Gastroesophageal sphincter (tissue), 4 donors: ENCODE results near the gene GSDME. TPM values are rescaled to one million over a fixed set of nuclear protein-coding genes. Genes with fewer than 3 reads are reported as not detected.

Experiments
- ATAC-seq: fragments of 150-250 bp; one replicate; pipeline ENCODE4 v1.9.1; 2016; ENCODE audit warnings: mild to moderate bottlenecking, moderate library complexity
- H3K27ac ChIP-seq, 4 donors: fragments of 200-600 bp; sonication (generic) in 3 of 4; 1 replicate in 3 of 4; 2 replicates in 1 of 4; pipeline ENCODE4 v1.5.1; 2016 to 2019
- H3K27me3 ChIP-seq: fragments of 200-600 bp; sonication (generic); one replicate; pipeline ENCODE4 v1.5.1; 2019
- H3K36me3 ChIP-seq, 2 donors: fragments of 200-600 bp; sonication (generic); one replicate each; pipeline ENCODE4 v1.5.1; 2019; ENCODE audit warnings: control low read depth in 1 of 2
- H3K4me1 ChIP-seq, 3 donors: fragments of 200-600 bp; sonication (generic); 1 replicate in 2 of 3; 2 replicates in 1 of 3; pipeline ENCODE4 v1.5.1; 2016 to 2019; ENCODE audit warnings: control low read depth in 2 of 3
- H3K4me3 ChIP-seq, 2 donors: fragments of 200-600 bp; sonication (generic); one replicate each; pipeline ENCODE4 v1.5.1; 2019; ENCODE audit warnings: mild to moderate bottlenecking in 1 of 2, moderate library complexity in 1 of 2
- H3K9me3 ChIP-seq, 3 donors: fragments of 200-600 bp; sonication (generic); one replicate each; pipeline ENCODE4 v1.5.1; 2017 to 2019; ENCODE audit warnings: control low read depth in 2 of 3
- EP300 ChIP-seq: sonication (generic); formaldehyde crosslinking; IDR thresholded peaks from one replicate; pipeline ENCODE4 v1.6.1; 2017; ENCODE audit warnings: antibody characterized with exemption, mild to moderate bottlenecking
- POLR2A ChIP-seq, 2 donors: fragments of 450-650 bp; IDR thresholded peaks; one replicate each; pipeline ENCODE4 v1.6.1; 2017; ENCODE audit warnings: antibody characterized with exemption in 2 of 2, mild to moderate bottlenecking in 2 of 2, moderate library complexity in 1 of 2
- POLR2AphosphoS5 ChIP-seq: sonication (generic); formaldehyde crosslinking; IDR thresholded peaks from one replicate; pipeline ENCODE4 v1.6.1; 2017; ENCODE audit warnings: antibody characterized with exemption
- WGBS, 2 donors: methylation state at CpG; one replicate each; pipeline ENCODE4 v1.1.5; 2018; ENCODE audit warnings: low coverage in 1 of 2; 5-methylcytosine and 5-hydroxymethylcytosine counted together
- total RNA-seq, 4 donors: library from RNA; depleted of rRNA; stranded (reverse); fragments of >200 nt; gene quantifications; one replicate each; pipeline ENCODE4 v1.1.0, GENCODE V29; 2016
- TF ChIP-seq, protein P1 (sequence below), 4 experiments: fragments of 200-600 bp in 2 of 4; fragments of 450-650 bp in 2 of 4; sonication (generic) in 1 of 4; IDR thresholded peaks; one replicate each; pipeline ENCODE4 v1.5.1; 2017 to 2019; ENCODE audit warnings: antibody characterized with exemption in 4 of 4, mild to moderate bottlenecking in 2 of 4, moderate library complexity in 2 of 4

GSDME gene
- total RNA-seq, 4 donors from 2014 or later: 6.4 to 9.8 (median 8.4) TPM

DNA sequence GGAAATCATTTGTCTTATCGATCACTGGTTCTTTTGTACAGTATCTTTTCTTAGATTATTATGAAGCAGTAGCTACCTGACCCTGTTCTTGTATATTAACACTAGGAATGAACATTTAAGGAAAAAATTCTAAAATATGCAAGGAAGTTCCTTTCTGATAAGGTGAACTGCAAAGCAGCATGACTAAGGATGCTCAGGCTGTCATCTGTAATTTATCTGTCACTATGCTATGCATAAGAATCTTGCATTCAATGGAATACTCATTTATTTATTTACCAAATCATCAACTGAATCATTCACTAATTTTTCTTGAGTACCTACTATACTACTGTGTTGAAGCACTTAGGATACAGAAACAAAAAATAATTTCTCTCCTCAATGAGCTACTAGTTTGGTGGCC is 5.8 kb downstream of the GSDME start:
- WGBS, 2 donors: 64 to 83% methylated on average over 1 of the region's 1 CpG
- no peaks in the 10 kb centered on the region for H3K9me3 ChIP-seq
- peaks cover 0 to 6% (median 0%) of the 10 kb centered on the region in 3 donors for H3K4me1 ChIP-seq
- no peaks in the 10 kb centered on the region for H3K27me3 ChIP-seq
- TF ChIP-seq EP300 (no peak), POLR2AphosphoS5 (no peak), POLR2A (IDR thresholded peaks at IDR 0.05) (no peak)
- TF ChIP-seq, protein P1, sequence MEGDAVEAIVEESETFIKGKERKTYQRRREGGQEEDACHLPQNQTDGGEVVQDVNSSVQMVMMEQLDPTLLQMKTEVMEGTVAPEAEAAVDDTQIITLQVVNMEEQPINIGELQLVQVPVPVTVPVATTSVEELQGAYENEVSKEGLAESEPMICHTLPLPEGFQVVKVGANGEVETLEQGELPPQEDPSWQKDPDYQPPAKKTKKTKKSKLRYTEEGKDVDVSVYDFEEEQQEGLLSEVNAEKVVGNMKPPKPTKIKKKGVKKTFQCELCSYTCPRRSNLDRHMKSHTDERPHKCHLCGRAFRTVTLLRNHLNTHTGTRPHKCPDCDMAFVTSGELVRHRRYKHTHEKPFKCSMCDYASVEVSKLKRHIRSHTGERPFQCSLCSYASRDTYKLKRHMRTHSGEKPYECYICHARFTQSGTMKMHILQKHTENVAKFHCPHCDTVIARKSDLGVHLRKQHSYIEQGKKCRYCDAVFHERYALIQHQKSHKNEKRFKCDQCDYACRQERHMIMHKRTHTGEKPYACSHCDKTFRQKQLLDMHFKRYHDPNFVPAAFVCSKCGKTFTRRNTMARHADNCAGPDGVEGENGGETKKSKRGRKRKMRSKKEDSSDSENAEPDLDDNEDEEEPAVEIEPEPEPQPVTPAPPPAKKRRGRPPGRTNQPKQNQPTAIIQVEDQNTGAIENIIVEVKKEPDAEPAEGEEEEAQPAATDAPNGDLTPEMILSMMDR (IDR thresholded peaks at IDR 0.05): no peak
- H3K36me3 ChIP-seq: no peaks in the 10 kb centered on the region
- ATAC-seq: no peak
- no peak overlapping the region for H3K4me3 ChIP-seq
- H3K27ac ChIP-seq: no peak overlapping the region

DNA sequence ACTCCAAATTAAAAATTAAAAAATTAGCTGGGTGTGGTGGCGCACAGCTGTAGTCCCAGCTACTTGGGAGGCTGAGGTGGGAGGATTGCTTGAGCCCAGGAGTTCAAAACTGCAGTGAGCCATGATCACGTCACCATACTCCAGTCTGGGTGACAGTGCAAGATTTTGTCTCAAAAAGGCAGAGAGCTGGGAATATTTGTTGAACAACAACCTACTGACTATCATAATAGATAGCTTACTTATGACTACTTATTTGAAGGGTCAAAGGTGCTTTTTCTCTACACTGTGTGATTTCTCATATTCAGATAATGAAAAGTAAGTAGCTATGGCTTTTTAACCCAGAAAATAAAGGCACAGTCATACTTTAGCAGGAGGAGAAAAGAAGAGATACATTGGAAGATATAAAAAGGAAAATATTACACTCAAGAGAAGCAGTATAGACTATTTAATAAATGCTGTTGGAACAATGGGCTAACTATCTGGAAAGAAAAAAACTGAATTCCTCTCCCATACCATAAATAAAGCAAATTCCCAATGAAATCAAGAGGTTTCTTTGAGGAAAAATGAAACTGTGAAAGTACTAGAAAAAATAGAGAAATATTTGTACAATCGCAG is 6.7 kb downstream of the GSDME start:
- no peaks in the 10 kb centered on the region for H3K9me3 ChIP-seq
- no peaks in the 10 kb centered on the region for H3K27me3 ChIP-seq
- TF ChIP-seq, protein P1 (IDR thresholded peaks at IDR 0.05): no peak
- TF ChIP-seq POLR2A (IDR thresholded peaks at IDR 0.05) (no peak), EP300 (no peak), POLR2AphosphoS5 (no peak)
- H3K27ac ChIP-seq: no peak overlapping the region
- whole genome bisulfite sequencing, 2 donors: 94 to 97% methylated on average over 3 of the region's 3 CpGs
- H3K36me3 ChIP-seq: no peaks in the 10 kb centered on the region
- H3K4me3 ChIP-seq: no peak overlapping the region
- H3K4me1 ChIP-seq: no peaks in the 10 kb centered on the region
- ATAC-seq: no peak

DNA sequence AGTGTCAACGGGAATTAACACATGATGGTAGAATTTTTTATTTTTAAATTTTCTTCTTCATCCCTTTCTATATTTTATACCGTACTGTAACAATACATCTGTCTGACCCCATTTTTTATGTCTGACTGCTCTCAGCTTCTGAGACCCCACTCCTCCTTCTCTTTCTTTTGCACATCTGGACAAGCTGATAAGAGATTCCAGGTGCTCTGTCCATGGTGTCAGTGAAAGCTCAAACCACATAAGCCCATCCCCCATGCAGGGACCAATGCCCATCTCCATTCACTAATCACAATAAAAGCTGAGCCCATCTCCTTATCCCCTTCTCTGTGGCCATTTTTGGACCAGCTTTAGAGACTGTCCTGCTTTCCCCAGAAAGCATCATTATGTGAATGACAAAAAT is 8.7 kb downstream of the GSDME start:
- Histone ChIP-seq H3K4me3 (no peak overlapping the region), H3K36me3 (peaks cover 0 to 3% of the 10 kb centered on the region in 2 donors), H3K27ac (no peak overlapping the region), H3K9me3 (no peaks in the 10 kb centered on the region), H3K4me1 (no peaks in the 10 kb centered on the region), H3K27me3 (no peaks in the 10 kb centered on the region)
- WGBS, 2 donors: 92 to 100% methylated on average over 2 of the region's 2 CpGs
- no peak for ATAC-seq
- TF ChIP-seq, protein P1 (IDR thresholded peaks at IDR 0.05): no peak
- TF ChIP-seq POLR2AphosphoS5 (no peak), EP300 (no peak), POLR2A (IDR thresholded peaks at IDR 0.05) (no peak)

DNA sequence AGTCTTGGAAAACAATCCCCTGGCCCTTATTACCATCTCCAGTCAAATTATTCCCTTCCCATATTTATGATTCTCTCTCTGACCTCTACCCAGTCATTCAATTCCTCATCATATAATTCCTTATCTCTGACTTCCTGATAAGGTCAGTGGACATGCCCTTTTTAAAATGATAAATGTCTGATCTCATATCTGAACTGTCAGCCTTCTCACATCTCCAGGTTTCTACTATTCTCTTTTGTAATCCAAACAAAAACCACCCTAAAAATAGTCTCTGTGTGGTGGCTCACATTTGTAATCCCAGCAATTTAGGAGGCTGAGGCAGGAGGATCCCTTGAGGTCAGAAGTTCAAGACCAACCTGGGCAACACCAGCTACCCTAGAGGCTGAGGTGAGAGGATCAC is 11.9 kb downstream of the GSDME start:
- ATAC-seq: no peak
- no peaks in the 10 kb centered on the region for H3K27me3 ChIP-seq
- TF ChIP-seq, protein P1 (IDR thresholded peaks at IDR 0.05): no peak
- TF ChIP-seq EP300 (no peak), POLR2A (IDR thresholded peaks at IDR 0.05) (no peak), POLR2AphosphoS5 (no peak)
- H3K27ac ChIP-seq: no peak overlapping the region
- H3K36me3 ChIP-seq: peaks cover 0 to 3% of the 10 kb centered on the region in 2 donors
- H3K4me1 ChIP-seq: no peaks in the 10 kb centered on the region
- no peak overlapping the region for H3K4me3 ChIP-seq
- H3K9me3 ChIP-seq: no peaks in the 10 kb centered on the region

DNA sequence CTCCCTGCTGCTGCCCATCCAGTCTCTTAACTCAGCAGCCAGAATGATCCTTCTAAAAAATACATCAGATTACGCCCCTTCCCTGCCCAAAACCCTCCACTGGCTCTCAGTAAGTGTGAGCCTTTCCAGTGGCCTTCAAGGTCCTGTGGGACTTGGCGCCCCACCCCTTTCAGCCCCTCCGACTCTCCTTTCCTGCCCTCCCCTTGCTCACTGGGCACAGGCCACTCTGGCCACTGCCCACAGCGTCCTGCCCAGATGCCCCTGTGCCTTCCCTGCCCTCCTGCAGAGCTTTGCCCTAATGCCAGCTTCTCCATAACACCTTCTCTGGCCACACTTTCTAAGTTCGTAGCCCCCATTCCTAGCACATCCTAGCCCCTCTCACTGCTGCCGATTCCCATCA is 13.8 kb downstream of the GSDME start:
- Histone ChIP-seq H3K36me3 (peaks cover 0 to 3% of the 10 kb centered on the region in 2 donors), H3K4me1 (no peaks in the 10 kb centered on the region), H3K4me3 (no peak overlapping the region), H3K27me3 (no peaks in the 10 kb centered on the region), H3K9me3 (peaks cover 0 to 5% (median 0%) of the 10 kb centered on the region in 3 donors), H3K27ac (no peak overlapping the region)
- TF ChIP-seq EP300 (no peak), POLR2A (IDR thresholded peaks at IDR 0.05) (no peak), POLR2AphosphoS5 (no peak)
- TF ChIP-seq, protein P1 (IDR thresholded peaks at IDR 0.05): no peak
- 73 to 90% methylated on average over 4 to 5 of the region's 6 CpGs for WGBS, 2 donors
- ATAC-seq: no peak
